Amniotic epithelial cell (primary cell): Measurements from ENCODE around the gene GJD4.
A peak's percentile ranks its signal among the peaks of the same experiment; 100 is the strongest.

ENCODE experiments used
- DNase-seq: peaks from one replicate; pipeline ENCODE4 v3.0.0-alpha.2; 2010; ENCODE audit warnings: low read depth

The GJD4 gene

DNA sequence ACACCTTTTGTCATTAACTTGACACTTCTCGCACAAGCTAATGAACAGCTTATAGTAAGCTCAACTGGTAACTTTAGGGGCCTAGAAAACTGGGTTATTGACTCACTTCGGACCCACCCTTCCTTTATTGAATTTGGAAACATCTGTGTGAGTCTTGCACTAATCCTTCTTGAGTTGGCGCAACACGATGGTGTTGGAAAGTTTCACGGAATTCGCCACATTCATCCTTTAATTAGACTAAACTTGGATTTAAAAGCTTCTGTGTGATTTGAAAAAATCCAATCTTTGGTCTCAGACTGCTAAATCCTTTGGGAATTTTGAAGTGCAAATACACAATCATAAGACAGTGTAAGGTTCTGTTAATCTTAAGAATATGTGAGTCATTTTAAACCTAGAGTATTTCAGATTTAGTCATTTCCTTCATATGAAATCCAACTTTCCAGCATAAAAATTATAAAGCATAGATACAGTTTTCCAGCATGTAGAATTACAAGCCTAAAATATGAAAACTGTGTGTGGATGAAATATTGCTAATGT lies 21.9 kb downstream of the GJD4 start:
- DNase-seq = peak; percentile 48

DNA sequence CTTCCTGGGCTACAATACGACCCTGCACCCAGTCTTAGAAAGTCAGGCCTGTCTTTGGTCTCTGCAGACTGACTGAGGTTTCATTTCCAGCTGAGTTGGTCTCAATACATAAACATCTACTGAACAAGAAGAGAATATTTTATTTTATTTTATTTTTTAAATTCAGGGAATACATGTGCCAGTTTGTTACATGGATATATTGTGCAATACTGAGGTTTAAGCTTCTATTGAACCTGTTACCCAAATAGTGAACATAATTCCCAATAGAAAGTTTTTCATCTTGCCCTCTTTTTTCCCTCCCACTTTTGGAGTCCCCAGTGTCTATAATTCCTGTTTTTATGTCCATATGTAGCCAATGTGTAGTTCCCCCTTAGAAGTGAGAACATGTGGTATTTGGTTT lies 26.3 kb downstream of the GJD4 start:
- no peak for DNase-seq

DNA sequence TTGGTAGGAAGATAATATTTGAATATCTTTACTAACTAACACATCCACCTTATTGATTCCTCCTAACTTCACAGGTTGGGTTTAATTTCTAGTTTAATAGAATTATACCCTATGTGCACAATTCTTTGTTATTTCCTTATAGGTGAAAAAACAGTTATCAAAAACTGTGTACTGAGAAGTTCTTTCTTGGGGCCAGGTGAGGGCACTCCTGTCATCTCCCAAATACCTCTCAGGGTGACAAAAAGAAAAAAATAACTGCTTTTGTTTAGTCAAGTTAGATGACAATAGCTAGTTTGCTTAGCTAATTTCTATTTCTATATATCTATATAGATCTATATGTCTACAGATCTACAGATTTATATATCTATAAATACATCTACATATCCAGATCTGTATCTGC lies 26.9 kb downstream of the GJD4 start:
- DNase-seq = no peak

DNA sequence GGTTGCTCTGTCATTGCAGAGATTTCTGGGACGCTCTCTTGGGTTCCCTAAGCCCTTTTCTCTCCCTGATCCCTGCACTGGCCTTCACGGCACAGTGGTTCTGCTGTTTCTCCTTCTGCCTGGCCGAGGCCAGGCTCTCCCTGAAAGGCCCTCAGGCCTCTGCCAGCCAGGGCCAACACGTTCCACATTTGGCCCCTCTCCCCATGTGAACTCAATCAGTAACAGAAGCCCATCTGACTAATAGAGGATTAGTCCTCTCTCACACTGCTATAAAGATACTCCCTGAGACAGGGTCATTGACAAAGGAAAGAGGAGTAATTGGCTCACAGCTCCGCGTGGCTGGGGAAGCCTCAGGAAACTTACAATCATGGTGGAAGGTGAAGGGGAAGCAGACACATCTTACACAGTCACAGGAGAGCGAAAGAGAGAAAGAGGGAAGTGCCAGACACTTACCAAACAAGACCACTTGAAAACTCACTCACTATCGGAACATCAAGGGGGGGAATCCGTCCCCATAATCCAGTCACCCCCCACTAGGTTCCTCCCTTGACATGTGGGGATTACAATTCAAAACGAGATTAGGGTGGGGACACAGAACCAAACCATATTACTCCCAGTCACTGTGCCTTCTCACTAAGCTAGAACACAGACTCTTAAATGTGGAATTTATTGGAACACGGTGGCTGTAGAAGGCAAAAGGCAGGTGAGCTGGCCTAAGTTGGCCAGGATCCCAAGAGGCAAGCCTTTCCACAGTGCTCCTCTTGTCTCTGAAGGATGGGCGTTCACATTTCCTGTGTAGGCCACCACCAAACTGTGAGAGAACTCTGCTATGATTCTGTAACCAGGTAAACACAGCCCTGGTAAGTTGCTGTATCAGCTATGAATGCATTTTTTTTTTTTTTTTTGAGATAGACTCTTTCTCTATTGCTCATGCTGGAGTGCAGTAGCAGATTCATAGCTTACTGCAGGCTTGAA lies 28.2 kb downstream of the GJD4 start:
- DNase-seq = no peak

DNA sequence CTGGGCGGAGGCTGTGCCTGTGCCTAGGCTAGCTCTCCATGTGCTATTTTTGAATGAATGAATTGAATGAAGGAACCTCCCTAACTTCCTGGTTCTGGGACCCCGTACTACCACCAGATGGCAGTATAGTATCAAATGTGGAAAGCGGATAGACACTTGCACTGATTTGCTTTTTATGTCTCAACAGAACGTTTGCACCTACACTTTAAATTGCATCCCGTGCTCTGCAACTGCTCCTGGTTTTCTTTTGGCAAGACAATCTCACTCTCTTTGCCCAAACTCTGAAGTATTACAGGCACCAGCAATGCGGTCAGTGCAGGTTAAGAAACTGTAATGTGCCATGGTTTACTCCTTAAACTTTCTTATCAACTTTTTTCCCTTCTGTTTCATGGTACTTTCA lies 30.4 kb downstream of the GJD4 start:
- peak; percentile 66 for DNase-seq

DNA sequence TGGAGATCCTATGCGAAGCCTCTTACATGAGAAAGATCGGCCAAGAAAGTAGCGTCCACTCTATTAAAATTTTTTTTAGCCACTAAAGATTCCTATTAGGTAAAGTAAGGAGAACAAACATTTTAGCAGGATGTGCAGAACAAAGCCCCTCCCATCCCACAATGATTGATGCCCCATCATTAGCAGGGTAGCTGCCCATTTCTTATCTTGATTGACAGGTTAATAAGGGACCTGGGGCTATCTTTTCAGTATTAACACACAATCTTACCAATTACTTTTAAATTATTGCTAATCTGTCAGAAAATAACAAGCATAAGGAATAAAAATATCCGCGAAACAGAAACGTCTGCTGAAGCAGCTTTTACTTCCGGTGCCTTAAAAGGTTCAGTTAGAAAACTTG lies 31.8 kb downstream of the GJD4 start:
- no peak for DNase-seq

DNA sequence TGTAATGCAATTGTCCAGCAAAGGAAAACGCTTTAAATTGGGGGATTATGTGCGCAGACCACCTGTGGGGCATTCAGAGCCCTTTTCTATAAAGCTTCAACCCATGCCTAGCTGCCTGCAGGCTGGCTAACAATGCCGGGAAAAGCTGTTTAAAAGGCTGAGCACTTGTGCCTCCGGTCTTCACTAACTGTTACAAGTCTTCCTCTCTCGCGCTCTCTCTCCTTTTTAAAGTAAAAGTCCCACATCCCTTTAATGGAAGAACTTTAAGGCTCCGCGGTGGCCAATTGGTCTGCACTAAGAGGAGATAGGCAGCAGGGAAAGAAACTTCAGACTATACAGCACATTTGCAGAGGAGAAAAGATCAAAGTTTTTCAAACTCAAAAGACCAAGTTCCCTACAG lies 32.3 kb downstream of the GJD4 start:
- no peak for DNase-seq

DNA sequence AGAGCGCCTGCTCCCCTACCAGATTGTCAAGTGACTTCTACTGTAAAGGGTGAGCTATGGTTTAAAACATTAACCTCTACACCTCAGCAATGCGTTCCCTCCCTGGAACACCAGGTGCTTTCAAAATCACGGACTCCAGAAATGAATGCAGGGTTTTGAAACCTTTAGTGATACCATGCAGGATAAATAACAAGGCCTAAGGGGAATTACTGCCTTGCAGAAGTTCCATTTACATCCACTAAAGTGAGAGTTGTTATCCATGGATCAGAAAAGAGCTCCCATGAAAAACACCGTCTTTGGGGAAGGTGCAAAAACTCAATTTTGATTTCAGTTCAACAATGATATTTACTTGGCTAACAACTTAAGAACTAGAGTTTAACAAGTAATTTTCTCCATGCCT lies 33.0 kb downstream of the GJD4 start:
- DNase-seq = no peak

DNA sequence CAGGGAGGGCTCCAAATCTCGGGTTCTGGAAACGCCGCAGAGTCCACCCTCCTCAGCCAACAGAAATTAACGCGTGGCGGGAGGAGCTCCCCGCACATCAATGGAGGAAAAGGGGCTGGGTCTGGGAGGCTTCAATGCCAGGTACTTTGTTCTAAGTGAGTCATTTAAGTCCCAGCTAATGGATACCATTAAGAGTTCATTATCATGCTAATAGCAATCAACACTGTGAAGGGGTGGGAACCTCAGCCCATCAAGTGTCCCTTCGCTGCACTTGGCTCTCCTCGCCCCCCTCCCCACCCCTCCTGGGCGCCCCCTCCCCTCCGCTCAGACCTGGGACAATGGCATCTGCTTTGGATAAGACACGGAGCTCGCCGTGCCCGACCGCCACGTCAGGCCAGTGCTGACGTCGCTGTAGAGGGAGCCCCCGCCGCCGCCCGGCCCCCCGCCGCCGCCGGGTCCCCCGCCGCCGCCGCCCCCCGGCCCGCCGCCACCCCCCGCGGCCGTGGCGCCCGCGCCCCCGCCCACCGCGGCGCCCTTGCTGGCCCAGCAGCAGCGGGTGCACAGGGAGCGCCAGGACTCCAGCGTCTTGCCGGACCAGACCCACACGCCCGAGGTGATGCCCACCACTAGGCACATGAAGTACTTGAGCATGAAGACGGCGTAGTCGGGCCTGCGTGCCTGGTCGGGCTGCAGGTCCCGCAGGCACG lies 34.0 kb downstream of the GJD4 start:
- no peak for DNase-seq

DNA sequence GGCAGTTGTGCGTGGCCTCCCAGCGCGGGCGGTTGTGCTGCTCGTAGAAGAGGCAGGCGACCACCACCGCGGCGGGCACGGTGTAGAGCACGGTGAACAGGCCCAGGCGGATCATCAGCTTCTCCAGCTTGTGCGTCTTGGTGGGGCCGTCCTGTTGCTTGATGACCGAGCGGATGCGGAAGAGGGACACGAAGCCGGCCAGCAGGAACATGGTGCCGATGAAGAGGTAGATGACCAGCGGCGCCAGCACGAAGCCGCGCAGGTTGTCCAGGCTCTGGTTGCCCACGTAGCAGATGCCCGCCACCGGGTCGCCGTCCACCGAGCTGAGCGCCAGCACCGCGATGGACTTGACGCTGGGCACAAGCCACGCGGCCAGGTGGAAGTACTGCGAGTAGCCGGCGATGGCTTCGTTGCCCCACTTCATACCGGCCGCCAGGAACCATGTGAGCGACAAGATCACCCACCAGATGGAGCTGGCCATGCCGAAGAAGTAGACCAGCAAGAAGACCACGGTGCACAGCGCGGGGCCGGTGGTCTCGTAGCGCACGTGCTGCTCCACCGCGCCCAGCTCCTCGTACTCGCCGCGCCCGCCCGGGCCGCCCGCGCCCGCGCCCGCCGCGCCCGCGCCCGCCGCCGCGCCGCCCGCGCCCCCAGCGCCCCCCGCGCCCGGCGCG lies 34.7 kb downstream of the GJD4 start:
- DNase-seq = peak; percentile 24

DNA sequence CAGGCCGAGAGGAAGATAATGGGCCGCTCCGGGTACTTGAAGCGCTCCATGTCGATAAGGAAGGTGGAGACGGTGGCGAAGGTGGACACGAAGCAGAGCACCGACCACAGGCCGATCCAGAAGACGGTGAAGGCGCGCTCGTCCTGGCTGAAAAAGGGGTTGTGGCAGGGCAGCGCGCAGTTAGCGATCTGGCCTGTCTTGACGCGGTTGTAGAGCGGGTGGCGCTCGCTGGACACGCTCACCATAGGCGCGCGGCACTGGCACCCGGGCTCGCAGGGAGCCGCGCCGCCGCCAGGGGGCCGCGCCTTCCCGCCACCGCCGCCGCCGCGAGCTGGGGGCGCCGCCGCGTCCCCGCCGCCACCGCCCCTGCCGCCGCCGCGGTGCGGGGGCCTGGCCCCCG lies 35.3 kb downstream of the GJD4 start:
- DNase-seq = peak; percentile 60

DNA sequence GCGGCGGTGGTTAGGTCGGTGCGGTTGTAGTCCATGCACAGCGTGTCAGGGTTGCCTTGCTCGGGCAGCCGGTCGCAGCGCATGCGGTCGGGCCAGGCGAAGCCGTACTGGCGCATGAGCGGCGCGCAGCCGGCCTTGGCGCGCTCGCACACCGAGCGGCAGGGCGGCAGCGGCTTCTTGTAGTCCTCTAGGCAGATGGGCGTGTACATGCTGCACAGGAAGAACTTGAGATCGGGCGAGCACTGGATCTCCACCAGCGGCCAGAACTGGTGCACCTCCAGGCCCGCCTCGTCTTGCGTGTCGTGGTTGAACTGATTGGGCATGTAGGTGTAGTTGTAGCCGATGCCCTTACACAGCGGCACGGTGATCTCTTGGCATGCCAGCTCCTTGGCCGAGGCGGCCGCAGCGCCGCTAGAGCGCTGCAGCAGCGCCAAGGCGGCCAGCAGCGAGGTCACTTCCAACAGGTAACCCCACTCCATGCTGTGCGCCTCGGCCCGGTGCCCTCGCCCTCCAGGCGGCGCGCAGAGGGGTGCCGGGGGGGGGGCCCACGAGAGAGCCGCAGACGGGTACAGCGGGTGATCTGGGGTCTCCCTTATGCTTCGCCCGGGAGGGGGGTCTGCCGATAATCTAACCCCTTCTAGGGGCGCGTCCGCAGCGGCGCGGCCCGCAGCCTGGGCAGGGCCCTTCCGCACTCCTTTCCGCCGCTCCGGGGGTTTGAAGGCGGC lies 36.0 kb downstream of the GJD4 start:
- peak; percentile 83 for DNase-seq

DNA sequence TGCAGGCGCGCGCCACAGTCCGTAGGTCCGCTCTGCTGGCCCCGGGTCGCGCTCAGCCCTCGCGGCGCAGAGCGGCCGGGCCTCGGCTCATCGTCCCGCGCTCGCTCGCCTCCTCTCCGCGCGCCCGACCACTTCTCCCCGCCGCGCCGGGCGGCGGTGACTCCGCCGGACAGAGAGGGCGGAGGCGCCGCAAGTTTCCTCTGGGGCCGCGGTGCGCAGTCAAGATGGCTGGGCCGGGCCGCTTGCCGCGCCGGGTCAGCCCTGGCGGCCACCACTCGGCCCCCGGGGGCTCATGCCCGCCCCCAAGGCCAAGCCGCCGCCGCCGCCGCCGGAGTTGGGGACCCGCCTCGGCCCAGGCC lies 36.5 kb downstream of the GJD4 start:
- peak; percentile 35 for DNase-seq

DNA sequence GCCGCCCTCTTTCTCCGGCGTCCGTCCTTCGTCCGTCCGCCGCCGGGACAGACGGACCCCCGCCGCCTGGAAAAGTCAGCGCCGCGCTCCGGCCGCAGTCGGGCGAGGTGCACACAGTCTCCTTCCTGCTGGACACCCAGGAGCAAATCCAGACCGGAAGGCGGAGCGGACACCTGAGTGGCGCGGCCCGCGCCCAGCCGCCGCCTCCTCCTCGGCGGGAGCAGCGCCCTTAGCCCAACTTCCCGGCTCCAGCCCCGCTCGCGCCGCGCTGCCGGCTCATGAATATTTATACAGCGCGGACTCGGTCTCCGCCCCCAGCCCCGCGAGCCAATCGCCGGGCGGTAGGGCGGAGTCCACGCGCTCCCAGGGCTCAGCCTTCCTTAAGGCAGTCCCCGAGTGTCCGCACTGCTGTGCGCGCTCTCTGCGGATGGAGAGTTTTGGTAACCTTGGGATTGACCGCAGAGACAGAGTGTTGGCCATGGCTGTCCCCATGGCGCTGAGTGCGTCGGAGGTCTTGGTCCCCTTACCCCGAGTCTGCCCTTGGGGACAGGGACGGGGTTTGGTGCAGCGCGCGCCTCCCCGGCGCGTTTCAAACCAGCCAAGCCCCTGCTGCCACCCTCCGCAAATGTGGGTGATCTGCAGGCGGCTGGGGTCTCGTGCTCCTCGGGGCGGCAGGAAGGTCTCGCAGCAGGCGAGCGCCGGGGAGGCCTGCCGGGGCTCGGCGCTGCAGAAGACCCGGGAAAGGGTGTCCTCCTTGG lies 37.1 kb downstream of the GJD4 start, which contains the start of gene FZD8:
FZD8 (minus strand) TSS at position 262 of the 758 bp plus-strand sequence. CDS start 867 bp downstream, outside the sequence.
- DNase-seq = peak; percentile 89

DNA sequence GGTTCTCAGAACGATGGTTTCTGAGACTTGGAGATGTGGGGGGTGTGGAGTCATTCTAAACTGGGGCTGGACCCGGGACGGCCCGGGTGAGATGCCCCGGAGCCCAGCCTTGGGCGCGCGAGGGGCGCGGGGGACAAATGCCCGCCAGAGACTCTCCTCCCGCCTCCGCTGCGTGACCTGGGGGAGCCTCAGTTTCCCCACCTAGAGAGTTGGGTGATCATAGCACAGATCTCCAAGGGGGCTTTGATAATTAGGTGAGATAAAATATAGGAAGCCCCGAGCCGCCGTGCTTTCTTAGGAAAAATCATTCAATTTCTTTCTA lies 37.6 kb downstream of the GJD4 start:
- no peak for DNase-seq

DNA sequence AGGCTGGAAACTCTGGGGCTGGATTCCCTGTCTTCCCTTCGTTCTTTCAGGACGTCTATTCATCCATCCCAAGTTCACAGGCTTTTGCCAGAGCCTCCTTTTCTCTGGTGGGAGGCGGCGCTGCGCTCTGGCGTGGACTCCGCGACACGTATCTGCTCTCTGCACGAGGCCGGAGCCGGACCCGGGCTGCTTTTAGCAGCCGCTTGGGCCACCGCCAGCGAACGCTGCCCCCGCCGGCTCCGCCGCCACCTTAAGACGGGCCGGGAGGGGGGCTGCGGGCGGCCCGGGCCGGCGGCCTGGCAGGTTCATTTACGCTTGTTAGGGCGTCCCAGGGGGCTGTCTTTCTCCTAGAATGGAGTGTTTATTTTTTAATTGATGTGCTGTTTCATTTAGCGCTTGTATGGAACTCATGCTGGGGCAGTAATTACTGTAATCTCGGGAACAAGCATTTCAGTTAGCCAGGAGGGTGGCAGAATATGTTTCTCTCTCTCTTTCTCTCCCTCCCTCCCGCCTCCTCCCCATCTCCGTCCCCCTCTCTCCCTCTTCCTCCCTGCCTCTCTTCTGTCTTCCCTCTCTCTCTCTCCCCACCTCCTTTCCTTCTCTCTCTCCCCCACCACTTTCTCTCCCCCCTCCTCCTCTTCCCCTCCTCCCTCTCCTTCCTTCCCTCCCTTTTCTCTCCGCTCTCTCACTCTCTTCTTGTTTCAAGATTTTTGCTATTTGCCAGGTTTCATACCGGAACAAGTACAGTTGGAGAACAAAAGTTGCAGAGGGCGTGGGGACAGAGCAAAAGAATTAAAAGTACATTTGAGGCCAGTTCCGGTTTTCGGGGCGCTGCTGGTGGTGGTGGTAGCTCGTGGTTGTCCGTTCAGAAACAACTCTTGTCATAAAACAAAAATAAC lies 38.3 kb downstream of the GJD4 start:
- DNase-seq = peak; percentile 70

DNA sequence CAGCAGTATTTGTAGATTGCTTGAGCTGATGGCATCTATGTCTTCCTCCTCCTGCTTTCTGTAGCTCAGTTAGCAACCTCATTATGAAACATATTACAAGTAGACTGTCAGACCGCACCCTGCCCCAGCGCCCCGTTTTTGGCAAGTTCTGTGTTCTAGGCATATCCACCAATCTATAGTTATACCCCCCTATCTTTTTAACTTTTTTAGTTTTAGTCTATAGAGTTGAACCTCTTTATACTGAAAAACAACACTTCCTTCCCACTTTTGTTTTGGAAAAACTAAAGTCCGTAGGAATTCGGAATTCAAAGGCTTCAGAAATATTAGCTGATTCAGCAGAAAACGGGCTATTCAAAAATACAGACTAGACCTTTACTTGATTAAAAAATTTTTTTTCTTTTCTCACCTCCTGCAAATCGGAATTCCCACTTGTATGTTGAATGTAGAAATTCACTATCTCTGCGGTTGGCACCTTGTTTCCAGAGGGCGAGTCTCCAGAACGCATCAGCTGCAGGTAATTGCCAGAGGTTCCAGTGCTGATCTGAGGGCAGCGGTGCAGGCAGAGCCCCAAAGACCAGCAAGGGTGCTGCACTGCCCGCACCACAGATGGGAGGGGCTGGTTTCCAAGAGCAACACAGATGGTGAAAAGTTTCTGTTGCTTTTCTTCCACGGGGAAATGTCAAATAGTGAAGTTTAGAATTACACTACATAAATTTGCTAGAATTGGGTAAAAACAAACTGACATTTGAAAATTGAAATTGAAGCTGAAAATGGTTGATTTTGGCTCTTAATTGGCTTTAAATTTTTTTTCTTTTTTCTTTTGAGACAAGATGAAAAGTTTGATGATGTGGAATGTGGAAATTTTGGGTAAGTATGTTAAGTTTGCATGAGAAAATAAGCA lies 39.2 kb downstream of the GJD4 start:
- DNase-seq = peak; percentile 13

DNA sequence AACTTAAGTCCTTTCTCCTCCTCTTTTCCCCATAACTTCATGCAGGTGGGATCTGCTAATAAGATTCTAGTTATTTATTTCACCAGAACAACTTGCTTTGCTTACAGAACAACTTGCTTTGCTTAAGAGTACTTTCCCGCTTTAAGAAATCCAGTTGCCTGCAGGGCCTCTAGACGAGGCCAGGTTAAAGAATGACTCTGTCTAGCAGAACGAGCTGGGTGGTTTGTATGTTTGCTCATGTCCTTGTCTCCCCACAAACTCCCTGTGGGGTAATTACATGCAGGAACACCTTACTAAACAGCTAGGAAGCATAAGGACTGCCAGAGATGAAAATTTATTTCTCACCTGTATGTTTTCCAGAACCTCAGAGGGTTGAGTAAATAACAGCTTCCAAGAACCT lies 45.8 kb downstream of the GJD4 start:
- no peak for DNase-seq

DNA sequence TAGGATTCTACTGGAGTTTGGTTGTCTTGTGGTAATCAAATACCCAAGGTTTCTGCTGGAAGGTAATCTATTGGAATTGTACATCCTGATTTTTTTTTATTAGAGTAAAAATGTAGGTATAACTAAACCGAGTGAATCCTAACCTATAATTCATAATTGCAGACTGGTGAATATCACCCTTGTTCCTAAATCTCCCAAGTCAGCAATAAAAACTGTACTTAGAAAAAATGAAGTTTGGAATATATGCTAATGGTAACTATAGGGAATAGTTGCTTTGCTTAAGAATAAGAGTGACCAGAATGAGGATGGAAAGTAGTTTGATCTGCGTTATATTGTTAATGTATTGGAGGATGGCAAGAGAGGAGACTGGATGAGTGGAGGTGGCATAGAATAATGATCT lies 47.7 kb downstream of the GJD4 start:
- DNase-seq = no peak
